ENCODE data around the gene NFKB1. TPM values are rescaled to one million over a fixed set of nuclear protein-coding genes. Genes with fewer than 3 reads are reported as not detected.
"Not testable (repeated sequence)": the region's sequence is repeated elsewhere in the genome, so short reads cannot be mapped to it uniquely, and the experiment has no call there.

Gene NFKB1
- total RNA-seq, 1 experiment from 2014 or later, result 26.0 TPM

- in situ Hi-C loops (cut with HindIII; ENCODE audit: low pct_unique_long_range_greater_than_20kb, low sequenced_read_pairs), result no loop called here
These were observed 99.5 kb downstream of the NFKB1 start for GRCh38 chr4:102600689-102601088.

DNA sequence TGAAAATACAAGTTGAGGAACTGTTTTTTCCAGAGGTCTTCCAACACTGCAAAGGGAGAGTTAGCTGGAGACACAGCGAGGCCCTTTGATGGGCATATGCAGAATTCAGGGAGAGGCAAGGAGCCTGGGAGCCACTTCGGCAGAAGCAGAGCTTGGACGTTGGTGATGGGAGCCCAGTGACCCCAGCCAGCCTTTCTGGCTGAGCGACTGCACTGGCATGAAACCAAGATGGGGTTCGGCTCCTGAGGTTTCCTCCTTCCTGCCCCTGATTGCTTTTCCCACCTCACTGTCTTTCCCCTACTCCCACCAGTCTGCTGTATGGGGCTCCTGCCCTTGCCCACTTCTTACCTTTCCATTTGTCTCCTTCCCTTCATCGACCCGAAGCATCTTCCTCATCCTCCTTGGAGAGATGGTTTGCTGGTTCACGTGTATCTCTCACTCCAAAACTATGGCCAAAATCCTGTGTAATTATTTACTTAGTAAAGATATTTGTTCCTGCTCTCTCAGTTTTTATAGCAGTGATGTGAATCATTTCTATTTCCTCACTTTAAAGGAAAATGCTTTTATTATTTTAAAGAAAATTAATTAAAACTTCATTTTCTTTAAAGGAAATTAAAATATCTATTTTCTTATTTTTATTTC lies 100.5 kb downstream of the NFKB1 start:
- in situ Hi-C loops (cut with HindIII; ENCODE audit: low pct_unique_long_range_greater_than_20kb, low sequenced_read_pairs), result no loop called here

More at GRCh38 chr4:102600689-102601088, 99.5 kb downstream of the NFKB1 start:
- no peak for DNase-seq (ENCODE audit: low read depth, low spot score)

DNA sequence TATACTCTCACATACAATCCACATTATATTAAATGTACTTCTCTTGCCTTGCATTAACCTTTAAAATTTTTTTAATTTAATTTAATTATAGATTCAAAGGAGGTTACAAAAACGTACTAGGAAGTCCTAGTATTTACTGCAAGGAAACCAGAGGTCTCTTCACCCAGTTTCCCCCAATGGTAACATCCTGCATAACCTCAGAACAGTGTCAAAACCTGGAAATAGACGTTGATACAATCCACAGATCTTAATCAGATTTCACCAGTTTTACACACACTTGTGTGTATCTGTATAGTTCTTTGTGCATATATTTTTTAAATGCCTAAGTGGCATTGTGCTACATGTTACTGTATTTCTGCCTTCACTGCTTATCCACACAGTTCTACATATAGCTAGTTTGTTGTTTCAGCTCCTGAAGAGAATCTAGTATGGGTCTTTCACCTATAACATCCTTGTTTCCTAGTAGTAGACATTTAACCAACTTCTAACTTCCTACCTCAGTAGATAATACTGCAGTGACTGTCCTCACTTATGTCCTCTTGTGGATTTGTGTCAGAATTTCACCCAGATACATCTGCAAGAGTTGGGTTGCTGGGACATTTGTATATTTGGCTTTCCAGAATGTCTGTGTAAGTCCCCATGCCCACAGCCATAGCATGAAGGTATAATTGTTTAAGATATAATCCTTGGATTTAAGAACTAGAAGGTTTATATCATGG lies 103.2 kb downstream of the NFKB1 start:
- in situ Hi-C loops (cut with HindIII; ENCODE audit: low pct_unique_long_range_greater_than_20kb, low sequenced_read_pairs), result no loop called here
- no peak for DNase-seq (ENCODE audit: low read depth, low spot score)

More for the DNA sequence above, 100.5 kb downstream of the NFKB1 start:
- DNase-seq (ENCODE audit: low read depth, low spot score), result no peak

DNA sequence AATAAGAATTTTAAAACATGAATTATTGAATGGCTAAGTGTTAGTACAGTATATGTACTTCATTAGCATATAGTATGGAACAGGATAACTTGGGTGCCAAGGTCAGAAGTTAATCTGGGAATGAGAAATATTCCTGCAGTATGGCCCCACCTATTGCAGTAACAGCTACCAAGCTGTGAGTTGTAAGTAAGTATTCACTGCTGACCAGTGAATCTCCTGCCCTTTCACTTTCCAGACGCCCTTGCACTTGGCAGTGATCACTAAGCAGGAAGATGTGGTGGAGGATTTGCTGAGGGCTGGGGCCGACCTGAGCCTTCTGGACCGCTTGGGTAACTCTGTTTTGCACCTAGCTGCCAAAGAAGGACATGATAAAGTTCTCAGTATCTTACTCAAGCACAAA lies 105.1 kb downstream of the NFKB1 start:
- in situ Hi-C loops (cut with HindIII; ENCODE audit: low pct_unique_long_range_greater_than_20kb, low sequenced_read_pairs), result no loop called here
- DNase-seq (ENCODE audit: low read depth, low spot score), result peak; percentile 62

GRCh38 chr4:102606846-102607450 lies 105.8 kb downstream of the NFKB1 start:
- peak; percentile 95 for DNase-seq (ENCODE audit: low read depth, low spot score)
- in situ Hi-C loops (cut with HindIII; ENCODE audit: low pct_unique_long_range_greater_than_20kb, low sequenced_read_pairs), result no loop called here

DNA sequence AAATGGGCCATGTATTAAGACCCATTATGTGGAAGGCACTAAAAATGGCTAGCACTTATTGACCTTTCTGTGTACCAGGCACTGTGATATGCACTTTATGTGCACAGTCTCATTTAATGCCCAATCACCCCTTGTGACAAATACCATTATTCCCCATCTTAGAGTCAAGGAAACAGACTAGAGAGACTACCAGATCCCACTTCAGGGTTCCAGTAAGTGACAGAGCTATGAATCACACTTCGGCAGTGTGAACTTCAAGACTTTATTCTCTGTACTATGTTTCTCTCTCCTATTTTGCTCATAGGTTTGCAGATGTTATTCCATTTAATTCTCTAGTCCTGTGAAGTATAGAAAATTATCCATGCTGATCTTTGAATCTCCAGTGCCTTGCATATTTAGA lies 107.0 kb downstream of the NFKB1 start:
- DNase-seq (ENCODE audit: low read depth, low spot score), result no peak
- in situ Hi-C loops (cut with HindIII; ENCODE audit: low pct_unique_long_range_greater_than_20kb, low sequenced_read_pairs), result no loop called here

DNA sequence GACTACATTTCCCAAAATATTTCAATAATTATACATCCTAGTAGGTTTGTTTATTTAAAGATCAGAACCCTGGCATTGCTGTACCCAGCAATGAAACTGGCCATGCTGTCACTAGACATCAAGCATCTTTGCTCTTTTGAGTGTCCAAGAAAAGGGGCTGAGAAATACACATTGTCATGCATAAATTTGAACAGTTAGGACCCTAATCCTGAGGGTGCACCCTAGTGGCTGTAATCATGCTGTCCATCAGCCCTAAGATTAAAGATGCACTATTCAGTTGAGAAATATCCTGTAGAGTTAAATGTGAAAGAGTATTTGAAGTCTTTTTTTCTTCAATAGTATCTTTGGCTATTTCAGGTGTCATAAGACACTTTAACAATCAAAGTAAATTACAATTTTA lies 108.8 kb downstream of the NFKB1 start:
- in situ Hi-C loops (cut with HindIII; ENCODE audit: low pct_unique_long_range_greater_than_20kb, low sequenced_read_pairs), result no loop called here
- peak; percentile 42 for DNase-seq (ENCODE audit: low read depth, low spot score)

- DNase-seq (ENCODE audit: low read depth, low spot score), result no peak
- in situ Hi-C loops (cut with HindIII; ENCODE audit: low pct_unique_long_range_greater_than_20kb, low sequenced_read_pairs), result no loop called here
These were observed 109.3 kb downstream of the NFKB1 start for GRCh38 chr4:102610476-102610875.

- in situ Hi-C loops (cut with HindIII; ENCODE audit: low pct_unique_long_range_greater_than_20kb, low sequenced_read_pairs), result no loop called here
- DNase-seq (ENCODE audit: low read depth, low spot score), result no peak
These were observed 111.1 kb downstream of the NFKB1 start for GRCh38 chr4:102612210-102612609.

DNA sequence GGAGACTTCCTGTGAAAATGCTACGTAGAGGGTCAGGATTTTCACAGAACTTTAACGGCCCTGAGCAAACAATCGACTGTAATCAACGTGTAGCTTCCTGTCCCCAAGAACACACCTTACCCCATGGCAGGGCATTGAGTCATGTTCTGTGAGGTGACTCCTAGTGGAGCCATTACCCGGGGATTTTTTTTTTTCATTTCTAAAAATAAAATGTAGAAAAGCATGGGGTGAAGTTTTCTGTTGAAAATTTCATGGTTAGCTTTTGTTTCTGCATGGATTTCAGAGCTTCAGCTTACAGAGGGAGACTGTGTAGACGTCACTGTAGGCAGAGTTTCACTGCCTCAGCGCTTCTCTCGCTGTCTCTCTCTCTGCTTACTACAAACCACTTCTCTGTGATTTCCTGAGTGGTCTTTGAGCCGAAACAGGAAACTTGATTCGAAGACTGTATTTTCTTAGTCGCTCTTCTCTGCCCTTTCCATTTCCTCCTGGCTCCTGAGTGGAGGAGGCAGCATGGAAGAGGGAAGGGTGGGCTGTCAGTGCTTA lies 111.7 kb downstream of the NFKB1 start:
- DNase-seq (ENCODE audit: low read depth, low spot score), result no peak
- in situ Hi-C loops (cut with HindIII; ENCODE audit: low pct_unique_long_range_greater_than_20kb, low sequenced_read_pairs), result no loop called here

- in situ Hi-C loops (cut with HindIII; ENCODE audit: low pct_unique_long_range_greater_than_20kb, low sequenced_read_pairs), result no loop called here
- DNase-seq (ENCODE audit: low read depth, low spot score), result no peak
These were observed 113.6 kb downstream of the NFKB1 start for GRCh38 chr4:102614801-102615200.

DNA sequence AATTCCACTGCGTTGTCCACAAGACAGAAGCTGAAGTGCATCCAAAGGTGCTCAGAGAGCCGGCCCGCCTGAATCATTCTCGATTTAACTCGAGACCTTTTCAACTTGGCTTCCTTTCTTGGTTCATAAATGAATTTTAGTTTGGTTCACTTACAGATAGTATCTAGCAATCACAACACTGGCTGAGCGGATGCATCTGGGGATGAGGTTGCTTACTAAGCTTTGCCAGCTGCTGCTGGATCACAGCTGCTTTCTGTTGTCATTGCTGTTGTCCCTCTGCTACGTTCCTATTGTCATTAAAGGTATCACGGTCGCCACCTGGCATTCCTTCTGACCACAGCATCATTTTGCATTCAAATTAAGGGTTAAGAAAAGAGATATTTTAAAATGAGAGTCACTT lies 115.5 kb downstream of the NFKB1 start:
- DNase-seq (ENCODE audit: low read depth, low spot score), result no peak
- in situ Hi-C loops (cut with HindIII; ENCODE audit: low pct_unique_long_range_greater_than_20kb, low sequenced_read_pairs), result no loop called here

- in situ Hi-C loops (cut with HindIII; ENCODE audit: low pct_unique_long_range_greater_than_20kb, low sequenced_read_pairs); DNase-seq (ENCODE audit: low read depth, low spot score): not testable (repeated sequence)
These were observed 117.9 kb downstream of the NFKB1 start for GRCh38 chr4:102619021-102619420.

DNA sequence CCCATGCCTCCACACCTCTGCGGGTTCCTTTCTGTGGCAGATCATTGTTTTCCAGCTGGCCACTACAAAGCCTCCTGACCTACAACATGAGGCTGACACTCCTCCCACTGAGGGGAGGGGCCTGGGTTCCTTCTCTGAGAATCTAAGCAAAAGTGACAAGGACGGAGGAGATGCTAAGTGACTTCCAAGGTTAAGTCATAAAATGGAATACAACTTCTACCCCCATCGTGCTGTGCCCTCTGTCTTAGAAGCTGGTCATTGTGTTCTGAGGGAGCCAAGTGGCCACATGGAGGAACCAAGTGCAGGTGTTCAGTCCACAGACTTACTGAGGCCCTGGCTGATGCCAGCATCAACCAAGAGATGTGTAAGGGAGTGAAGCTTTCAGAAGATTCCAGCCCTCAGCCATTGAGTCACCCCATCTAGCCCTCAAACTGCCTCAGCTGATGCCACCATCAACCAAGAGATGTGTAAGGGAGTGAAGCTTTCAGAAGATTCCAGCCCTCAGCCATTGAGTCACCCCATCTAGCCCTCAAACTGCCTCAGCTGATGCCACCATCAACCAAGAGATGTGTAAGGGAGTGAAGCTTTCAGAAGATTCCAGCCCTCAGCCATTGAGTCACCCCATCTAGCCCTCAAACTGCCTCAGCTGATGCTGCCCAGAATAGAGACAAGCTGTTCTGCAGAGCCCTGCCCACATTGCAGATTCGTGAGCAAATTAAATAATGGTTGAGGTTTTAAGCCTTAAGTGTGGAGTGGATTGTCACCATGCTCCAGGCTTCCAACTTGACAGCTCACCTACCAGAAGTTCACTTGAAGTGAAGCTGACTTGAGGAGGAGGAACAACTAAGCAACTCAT lies 118.8 kb downstream of the NFKB1 start:
- in situ Hi-C loops (cut with HindIII; ENCODE audit: low pct_unique_long_range_greater_than_20kb, low sequenced_read_pairs); DNase-seq (ENCODE audit: low read depth, low spot score): not testable (repeated sequence)

DNA sequence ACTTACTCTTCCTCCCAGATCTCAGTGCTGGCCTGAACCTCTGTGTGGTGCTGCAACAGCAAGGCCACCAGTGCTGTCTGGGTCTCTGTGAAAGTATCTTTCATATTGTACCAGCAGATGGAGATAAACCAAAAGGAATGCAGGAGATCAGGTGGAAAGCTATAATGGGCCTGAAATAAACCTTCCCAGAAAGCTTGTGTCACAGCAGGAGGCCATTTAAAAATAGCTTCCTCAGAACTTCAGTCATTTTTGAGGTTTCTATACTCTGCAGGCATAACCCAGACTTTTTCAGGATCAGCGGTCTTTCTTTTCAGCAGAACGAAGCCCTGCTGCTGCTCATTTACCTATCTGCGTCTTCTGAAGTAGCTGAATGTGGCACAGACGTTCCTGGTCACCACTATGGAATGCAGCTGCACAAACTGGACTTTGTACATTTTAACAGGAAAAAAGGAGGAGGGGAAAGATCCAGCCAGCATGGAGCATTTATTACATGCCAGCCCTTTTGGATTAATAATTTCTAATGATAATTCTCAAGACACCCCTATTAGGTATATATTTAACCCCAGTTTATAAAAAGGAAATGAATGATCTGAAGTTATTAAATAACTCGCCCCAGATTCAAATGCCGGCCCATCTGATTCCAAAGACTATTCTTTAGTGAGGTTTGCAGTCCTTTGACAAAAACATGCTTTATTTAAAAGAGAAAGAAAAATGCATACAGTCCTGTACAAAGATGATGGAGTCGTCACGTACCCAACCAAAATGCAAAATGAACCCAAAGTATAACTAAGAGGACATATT lies 119.7 kb downstream of the NFKB1 start:
- in situ Hi-C loops (cut with HindIII; ENCODE audit: low pct_unique_long_range_greater_than_20kb, low sequenced_read_pairs), result no loop called here
- peak; percentile 67 for DNase-seq (ENCODE audit: low read depth, low spot score)

GRCh38 chr4:102623622-102624021 lies 122.5 kb downstream of the NFKB1 start:
- DNase-seq (ENCODE audit: low read depth, low spot score), result peak; percentile 71
- in situ Hi-C loops (cut with HindIII; ENCODE audit: low pct_unique_long_range_greater_than_20kb, low sequenced_read_pairs), result no loop called here

DNA sequence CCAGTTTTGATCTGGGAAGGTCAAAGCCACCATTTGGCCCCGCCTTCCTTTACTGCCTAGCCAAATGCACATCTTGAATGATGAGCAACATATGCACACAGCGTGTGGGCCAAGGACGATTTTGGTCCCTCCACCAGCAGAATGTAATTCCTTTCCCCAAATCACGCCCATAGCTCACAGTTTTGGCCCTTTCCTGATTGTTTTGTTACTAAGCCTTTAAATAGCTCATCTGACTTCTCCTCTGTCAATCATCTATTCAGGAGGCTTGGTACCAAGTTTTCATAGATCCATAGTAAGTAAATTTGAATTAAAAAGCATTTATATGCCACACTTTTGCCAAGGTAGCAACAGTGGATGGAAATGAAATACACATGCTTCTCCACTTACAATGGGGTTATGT lies 123.3 kb downstream of the NFKB1 start:
- no peak for DNase-seq (ENCODE audit: low read depth, low spot score)
- in situ Hi-C loops (cut with HindIII; ENCODE audit: low pct_unique_long_range_greater_than_20kb, low sequenced_read_pairs), result no loop called here

Measured in SK-MEL-5 (cell line).